ENCODE measurements around the gene CFAP99. TPM values are rescaled to one million over a fixed set of nuclear protein-coding genes. Genes with fewer than 3 reads are reported as not detected.

Gene CFAP99
- total RNA-seq, 1 donor from 2014 or later: not detected

DNA sequence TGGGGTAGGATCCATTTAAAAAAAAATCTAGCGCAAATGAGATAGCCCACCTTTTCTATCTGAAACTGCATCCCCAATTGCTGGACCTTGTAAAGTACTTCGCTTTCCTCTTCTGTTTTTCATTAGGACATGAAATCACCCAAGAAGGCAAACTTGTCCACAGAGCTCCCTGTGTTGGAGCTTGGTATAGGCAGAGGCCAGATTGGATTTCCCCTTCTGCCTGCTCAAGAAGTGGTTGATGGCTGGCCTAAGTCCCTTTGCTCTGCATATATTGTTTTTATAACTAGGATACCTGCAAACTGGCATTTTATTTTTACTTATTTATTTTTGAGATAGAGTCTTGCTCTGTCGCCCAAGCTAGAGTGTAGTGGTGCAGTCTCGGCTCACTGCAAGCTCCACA lies 78.6 kb downstream of the CFAP99 start:
- no peak overlapping the region for H3K4me3 ChIP-seq (ENCODE audit: low read depth, low read length)
- TF ChIP-seq, protein P1, sequence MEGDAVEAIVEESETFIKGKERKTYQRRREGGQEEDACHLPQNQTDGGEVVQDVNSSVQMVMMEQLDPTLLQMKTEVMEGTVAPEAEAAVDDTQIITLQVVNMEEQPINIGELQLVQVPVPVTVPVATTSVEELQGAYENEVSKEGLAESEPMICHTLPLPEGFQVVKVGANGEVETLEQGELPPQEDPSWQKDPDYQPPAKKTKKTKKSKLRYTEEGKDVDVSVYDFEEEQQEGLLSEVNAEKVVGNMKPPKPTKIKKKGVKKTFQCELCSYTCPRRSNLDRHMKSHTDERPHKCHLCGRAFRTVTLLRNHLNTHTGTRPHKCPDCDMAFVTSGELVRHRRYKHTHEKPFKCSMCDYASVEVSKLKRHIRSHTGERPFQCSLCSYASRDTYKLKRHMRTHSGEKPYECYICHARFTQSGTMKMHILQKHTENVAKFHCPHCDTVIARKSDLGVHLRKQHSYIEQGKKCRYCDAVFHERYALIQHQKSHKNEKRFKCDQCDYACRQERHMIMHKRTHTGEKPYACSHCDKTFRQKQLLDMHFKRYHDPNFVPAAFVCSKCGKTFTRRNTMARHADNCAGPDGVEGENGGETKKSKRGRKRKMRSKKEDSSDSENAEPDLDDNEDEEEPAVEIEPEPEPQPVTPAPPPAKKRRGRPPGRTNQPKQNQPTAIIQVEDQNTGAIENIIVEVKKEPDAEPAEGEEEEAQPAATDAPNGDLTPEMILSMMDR (conservative IDR thresholded peaks at IDR 0.05; ENCODE audit: low read depth, low read length): no peak

DNA sequence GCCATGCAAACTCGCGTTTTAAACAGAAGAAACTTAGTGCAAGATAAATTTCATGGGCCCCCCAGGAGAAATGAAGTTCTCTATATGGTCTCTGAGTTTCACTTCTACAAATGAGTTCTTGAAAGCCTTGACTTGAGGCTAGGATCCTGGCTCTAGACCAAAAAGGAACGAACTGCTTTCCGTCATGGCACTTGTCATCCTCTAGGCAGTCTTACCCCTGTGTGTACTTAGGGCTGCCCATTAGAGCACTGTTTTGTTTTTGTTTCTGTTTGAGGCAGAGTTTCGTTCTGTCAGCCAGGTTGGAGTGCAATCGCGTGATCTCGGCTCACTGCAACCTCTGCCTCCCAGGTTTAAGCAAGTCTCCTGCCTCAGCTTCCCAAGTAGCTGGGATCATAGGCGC lies 79.2 kb downstream of the CFAP99 start:
- TF ChIP-seq, protein P1 (conservative IDR thresholded peaks at IDR 0.05; ENCODE audit: low read depth, low read length): no peak
- H3K4me3 ChIP-seq (ENCODE audit: low read depth, low read length): no peak overlapping the region
- no peak for DNase-seq (ENCODE audit: low read depth)

More for the DNA sequence above, 78.6 kb downstream of the CFAP99 start:
- DNase-seq (ENCODE audit: low read depth): no peak

DNA sequence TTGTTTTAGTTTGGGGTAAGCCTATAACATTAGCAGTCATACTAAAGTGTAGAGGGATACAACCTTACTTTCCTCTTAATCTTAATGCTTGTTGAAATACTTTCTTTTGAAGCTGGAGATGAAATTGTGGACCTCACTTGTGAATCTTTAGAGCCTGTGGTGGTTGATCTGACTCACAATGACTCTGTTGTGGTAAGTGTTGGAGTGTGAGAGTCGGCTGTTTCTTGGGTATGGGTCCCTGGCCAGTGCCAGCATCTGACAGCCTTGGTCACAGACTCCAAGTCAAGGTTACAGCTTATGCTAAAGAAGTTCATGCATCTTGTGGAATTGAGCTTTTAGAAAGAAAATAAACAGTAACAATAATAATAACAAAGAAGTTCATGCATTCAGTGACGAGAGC lies 81.8 kb downstream of the CFAP99 start:
- TF ChIP-seq, protein P1 (conservative IDR thresholded peaks at IDR 0.05; ENCODE audit: low read depth, low read length): no peak
- no peak overlapping the region for H3K4me3 ChIP-seq (ENCODE audit: low read depth, low read length)
- no peak for DNase-seq (ENCODE audit: low read depth)

DNA sequence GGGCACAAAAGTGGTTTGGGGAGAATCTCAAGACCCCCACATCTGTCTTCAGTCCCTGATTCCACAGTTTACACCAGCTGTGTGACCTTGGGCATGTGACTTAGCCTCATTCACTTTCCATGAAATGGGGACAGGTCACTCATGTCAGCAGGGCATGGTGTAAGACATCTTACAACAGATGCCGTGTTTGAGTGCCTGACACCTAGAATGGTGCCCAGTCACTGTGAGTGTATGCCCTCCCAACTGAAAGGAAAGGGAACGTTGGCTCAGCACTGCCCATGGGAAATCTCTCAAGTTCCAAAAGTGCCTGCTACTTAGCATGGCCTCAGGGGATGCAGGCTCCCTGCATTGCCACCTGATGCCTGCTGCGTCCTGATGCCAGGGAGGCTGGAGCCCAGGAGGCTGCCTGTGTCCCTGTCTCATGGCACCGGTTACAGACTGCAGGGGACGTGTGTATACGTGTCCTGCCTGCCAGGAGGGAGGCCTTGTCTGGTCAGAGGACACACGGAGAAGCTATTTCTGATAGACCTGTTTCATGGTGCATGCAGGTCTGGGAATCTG lies 82.4 kb downstream of the CFAP99 start:
- TF ChIP-seq, protein P1 (conservative IDR thresholded peaks at IDR 0.05; ENCODE audit: low read depth, low read length): no peak
- no peak overlapping the region for H3K4me3 ChIP-seq (ENCODE audit: low read depth, low read length)
- DNase-seq (ENCODE audit: low read depth): no peak

DNA sequence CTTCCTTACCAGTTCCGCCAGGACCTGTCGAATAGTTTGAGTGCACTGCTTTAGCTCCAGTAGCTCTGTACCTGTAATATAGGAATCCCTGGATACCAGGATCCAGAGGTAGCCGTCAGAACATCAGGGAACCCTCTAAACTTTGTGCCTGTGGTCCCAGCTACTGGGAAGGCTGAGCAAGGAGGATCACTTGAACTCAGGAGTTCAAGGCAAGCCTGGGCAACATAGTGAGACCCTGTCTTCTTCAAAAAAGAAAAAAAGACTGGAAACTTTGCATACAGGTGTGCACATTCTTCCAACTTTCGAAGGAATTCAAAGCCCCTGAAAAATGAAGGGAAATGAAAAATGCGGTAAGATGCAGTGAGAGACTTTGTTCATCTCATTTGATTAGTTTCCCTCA lies 85.1 kb downstream of the CFAP99 start:
- DNase-seq (ENCODE audit: low read depth): no peak
- TF ChIP-seq, protein P1 (conservative IDR thresholded peaks at IDR 0.05; ENCODE audit: low read depth, low read length): no peak
- no peak overlapping the region for H3K4me3 ChIP-seq (ENCODE audit: low read depth, low read length)

DNA sequence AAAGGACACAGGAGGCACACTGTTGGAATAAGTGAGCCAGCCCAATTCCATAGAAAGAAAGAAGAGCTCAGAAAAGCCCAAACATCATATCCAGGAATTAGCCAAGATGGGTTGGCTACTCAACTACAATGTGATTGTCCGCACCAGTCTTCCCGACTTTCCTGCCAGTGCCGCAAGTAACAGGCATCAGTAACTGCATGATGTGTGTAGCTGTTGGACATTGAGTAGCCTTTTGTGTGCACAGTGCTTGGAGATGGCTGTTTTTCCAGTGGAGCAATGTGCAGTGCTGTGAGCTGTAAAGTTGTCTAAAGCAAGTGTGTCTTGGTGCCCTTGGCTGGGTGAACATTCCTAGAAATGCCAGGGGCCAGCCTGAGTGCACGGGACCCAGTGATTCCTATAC lies 88.5 kb downstream of the CFAP99 start:
- no peak for DNase-seq (ENCODE audit: low read depth)
- no peak overlapping the region for H3K4me3 ChIP-seq (ENCODE audit: low read depth, low read length)
- TF ChIP-seq, protein P1 (conservative IDR thresholded peaks at IDR 0.05; ENCODE audit: low read depth, low read length): no peak

DNA sequence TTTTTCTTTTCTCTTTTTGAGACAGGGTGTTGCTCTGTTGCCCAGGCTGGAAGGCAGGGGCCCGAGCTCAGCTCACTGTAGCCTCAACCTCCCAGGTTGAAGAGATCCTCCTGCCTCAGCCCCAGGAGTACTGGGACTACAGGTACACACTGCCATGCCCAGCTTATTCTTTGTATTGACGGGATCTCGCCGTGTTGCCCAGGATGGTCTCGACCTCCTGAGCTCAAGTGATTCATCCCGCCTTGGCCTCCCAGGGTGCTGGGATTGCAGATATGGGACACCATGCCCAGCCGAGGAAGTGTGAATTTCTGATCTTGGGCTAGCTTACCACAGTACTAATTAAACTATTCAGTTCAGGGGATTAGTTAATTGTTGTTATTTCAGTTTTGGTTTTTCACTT lies 89.1 kb downstream of the CFAP99 start:
- no peak overlapping the region for H3K4me3 ChIP-seq (ENCODE audit: low read depth, low read length)
- no peak for DNase-seq (ENCODE audit: low read depth)
- TF ChIP-seq, protein P1 (conservative IDR thresholded peaks at IDR 0.05; ENCODE audit: low read depth, low read length): no peak
